OCI-LY7 (cell line): ENCODE data around the gene CEP57L1. TPM values are rescaled to one million over a fixed set of nuclear protein-coding genes. Genes with fewer than 3 reads are reported as not detected.

Experiments used
- BruUV-seq: library from RNA; stranded (reverse); fragments of 400-500 nt; replicated peaks from 2 replicates; lab custom pipeline; 2021; lab: Mats Ljungman, UMichigan
- CTCF ChIA-PET: fragments of 300-600 bp; sonication (Branson Sonifier 250); formaldehyde crosslinking; loops from one replicate; lab custom pipeline; 2022; ENCODE audit warnings: antibody characterized with exemption; ENCODE audit not compliant: unreplicated experiment; lab: Charles Lee
- POLR2A ChIA-PET: fragments of 300-600 bp; sonication (Branson Sonifier 250); formaldehyde crosslinking; loops from one replicate; lab custom pipeline; 2022; ENCODE audit warnings: antibody characterized with exemption; lab: Charles Lee
- DNase-seq: peaks from one replicate; pipeline ENCODE4 v3.0.0-alpha.2; 2015; ENCODE audit warnings: low spot score
- H2AFZ ChIP-seq: fragments of 200-600 bp; sonication (generic), shearing (Covaris generic); 2 replicates; pipeline ENCODE4 v1.6.1; 2014; ENCODE audit warnings: mild to moderate bottlenecking, antibody characterized with exemption, low read length, moderate library complexity
- H3K27ac ChIP-seq: fragments of 200-600 bp; sonication (generic); 2 replicates; pipeline ENCODE4 v1.5.1; 2014; ENCODE audit warnings: mixed run types, low read depth, mild to moderate bottlenecking, moderate library complexity, low read length, inconsistent platforms; ENCODE audit not compliant: poor library complexity, severe bottlenecking
- H3K36me3 ChIP-seq: fragments of 200-600 bp; sonication (generic); 2 replicates; pipeline ENCODE4 v1.6.1; 2014; ENCODE audit warnings: mild to moderate bottlenecking, antibody characterized with exemption, low read length, moderate library complexity, mixed read lengths; ENCODE audit not compliant: insufficient read depth
- H3K4me1 ChIP-seq: fragments of 200-600 bp; sonication (generic); 2 replicates; pipeline ENCODE4 v1.5.1; 2014; ENCODE audit warnings: mild to moderate bottlenecking, low read length; ENCODE audit not compliant: insufficient read depth, poor library complexity, severe bottlenecking
- H3K4me2 ChIP-seq: fragments of 200-600 bp; sonication (generic); 2 replicates; pipeline ENCODE4 v1.6.1; 2014; ENCODE audit warnings: mild to moderate bottlenecking, low read length
- H3K4me3 ChIP-seq: fragments of 200-600 bp; sonication (generic); 2 replicates; pipeline ENCODE4 v1.5.1; 2014; ENCODE audit warnings: mild to moderate bottlenecking, low read depth, low read length; ENCODE audit not compliant: poor library complexity, severe bottlenecking
- H3K79me2 ChIP-seq: fragments of 200-600 bp; sonication (generic); 2 replicates; pipeline ENCODE4 v1.6.1; 2016; ENCODE audit warnings: low read depth, mild to moderate bottlenecking, low read length, moderate library complexity, mixed read lengths; ENCODE audit not compliant: insufficient read depth
- H3K9me2 ChIP-seq: fragments of 200-600 bp; sonication (generic); 2 replicates; pipeline ENCODE4 v1.6.1; 2016; ENCODE audit warnings: mild to moderate bottlenecking, low read length, mixed read lengths; ENCODE audit not compliant: insufficient read depth
- H3K9me3 ChIP-seq: fragments of 200-600 bp; sonication (generic); 2 replicates; pipeline ENCODE4 v1.6.1; 2014; ENCODE audit warnings: mild to moderate bottlenecking, mixed run types, low read length, mixed read lengths
- H4K20me1 ChIP-seq: fragments of 200-600 bp; sonication (generic); 2 replicates; pipeline ENCODE4 v1.6.1; 2014; ENCODE audit warnings: mild to moderate bottlenecking, antibody characterized with exemption, low read length, moderate library complexity, mixed read lengths; ENCODE audit not compliant: insufficient read depth
- EZH2phosphoT487 ChIP-seq: fragments of 200-600 bp; sonication (generic); IDR thresholded peaks from 2 replicates; pipeline ENCODE4 v1.6.1; 2018; ENCODE audit warnings: low read depth, borderline replicate concordance, mild to moderate bottlenecking, mixed run types, antibody characterized with exemption, low read length, moderate library complexity, mixed read lengths
- intact Hi-C: fragments of 100-400 bp; cut with micrococcal nuclease; formaldehyde crosslinking; loops from one replicate; pipeline ENCODE4 v1.10.0; 2022; ENCODE audit not compliant: unreplicated experiment
- total RNA-seq, 2 experiments: library from RNA; depleted of rRNA in 1 of 2; stranded (reverse); fragments of >200 nt in 1 of 2; shearing (Covaris generic) in 1 of 2; gene quantifications; 2 replicates each; pipeline ENCODE4 v1.2.3, GENCODE V29; 2014 to 2022
- TF ChIP-seq, protein P1 (sequence below): fragments of 200-600 bp; sonication (generic); conservative IDR thresholded peaks from 2 replicates; pipeline ENCODE4 v1.5.1; 2014; ENCODE audit warnings: mild to moderate bottlenecking, antibody characterized with exemption, low read length, moderate library complexity, mixed read lengths

CEP57L1 gene
- total RNA-seq, 2 experiments from 2014 or later = 22.7 to 28.2 TPM

DNA sequence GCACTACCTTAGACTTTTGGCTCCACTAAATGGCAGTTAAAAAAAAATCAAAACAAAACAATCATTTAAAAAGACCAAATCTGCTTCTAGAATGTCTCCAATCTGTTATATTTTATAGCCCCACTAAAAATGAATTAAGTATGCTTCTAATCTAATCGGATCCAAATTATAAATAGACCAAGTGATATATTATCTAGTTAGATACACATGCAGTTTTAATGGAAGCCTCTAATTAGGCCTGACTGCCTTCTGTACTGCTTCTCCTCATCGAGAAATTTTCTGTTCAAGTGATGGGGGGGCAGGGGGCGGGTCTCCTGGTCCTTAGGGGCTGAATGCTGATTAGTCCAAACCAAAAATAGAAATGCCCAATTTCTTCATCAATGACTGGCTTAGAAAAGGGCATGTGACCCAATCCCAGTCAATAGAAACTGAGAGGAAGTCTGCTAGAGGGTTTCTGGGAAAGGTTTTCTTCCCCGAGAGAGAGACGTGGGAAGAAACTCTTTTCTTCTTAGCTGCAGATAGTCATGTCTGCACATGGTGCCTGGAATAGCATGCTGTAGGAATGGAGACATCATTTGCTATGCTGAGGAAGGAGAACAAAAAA, 7.5 kb upstream of the CEP57L1 start:
- Histone ChIP-seq H3K9me3 (no peaks in the 10 kb centered on the region), H3K27ac (peak overlapping the region; percentile 32), H3K4me3 (peak overlapping the region; percentile 46), H3K9me2 (no peaks in the 10 kb centered on the region), H3K4me1 (peaks cover 67% of the 10 kb centered on the region), H3K4me2 (peak overlapping the region; percentile 63), H4K20me1 (peaks cover 4% of the 10 kb centered on the region; the same call in 1 of the 2 replicates), H3K79me2 (peaks cover 98% of the 10 kb centered on the region), H2AFZ (peak overlapping the region; percentile 45; the same call in 1 of the 2 replicates), H3K36me3 (no peaks in the 10 kb centered on the region)
- intact Hi-C loops = no loop called here
- TF ChIP-seq, protein P1, sequence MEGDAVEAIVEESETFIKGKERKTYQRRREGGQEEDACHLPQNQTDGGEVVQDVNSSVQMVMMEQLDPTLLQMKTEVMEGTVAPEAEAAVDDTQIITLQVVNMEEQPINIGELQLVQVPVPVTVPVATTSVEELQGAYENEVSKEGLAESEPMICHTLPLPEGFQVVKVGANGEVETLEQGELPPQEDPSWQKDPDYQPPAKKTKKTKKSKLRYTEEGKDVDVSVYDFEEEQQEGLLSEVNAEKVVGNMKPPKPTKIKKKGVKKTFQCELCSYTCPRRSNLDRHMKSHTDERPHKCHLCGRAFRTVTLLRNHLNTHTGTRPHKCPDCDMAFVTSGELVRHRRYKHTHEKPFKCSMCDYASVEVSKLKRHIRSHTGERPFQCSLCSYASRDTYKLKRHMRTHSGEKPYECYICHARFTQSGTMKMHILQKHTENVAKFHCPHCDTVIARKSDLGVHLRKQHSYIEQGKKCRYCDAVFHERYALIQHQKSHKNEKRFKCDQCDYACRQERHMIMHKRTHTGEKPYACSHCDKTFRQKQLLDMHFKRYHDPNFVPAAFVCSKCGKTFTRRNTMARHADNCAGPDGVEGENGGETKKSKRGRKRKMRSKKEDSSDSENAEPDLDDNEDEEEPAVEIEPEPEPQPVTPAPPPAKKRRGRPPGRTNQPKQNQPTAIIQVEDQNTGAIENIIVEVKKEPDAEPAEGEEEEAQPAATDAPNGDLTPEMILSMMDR = no peak
- TF ChIP-seq EZH2phosphoT487 = no peak
- DNase-seq = no peak
- ChIA-PET CTCF (no interaction called here), POLR2A (interaction anchor here (0.9 to 4.3 kb wide), 4 partner anchors 7 to 13 kb away, joined by 5 to 44 read pairs (median 6); partner anchors contain the start of genes CEP57L1 and SESN1)
- no TSS peak for BruUV-seq

DNA sequence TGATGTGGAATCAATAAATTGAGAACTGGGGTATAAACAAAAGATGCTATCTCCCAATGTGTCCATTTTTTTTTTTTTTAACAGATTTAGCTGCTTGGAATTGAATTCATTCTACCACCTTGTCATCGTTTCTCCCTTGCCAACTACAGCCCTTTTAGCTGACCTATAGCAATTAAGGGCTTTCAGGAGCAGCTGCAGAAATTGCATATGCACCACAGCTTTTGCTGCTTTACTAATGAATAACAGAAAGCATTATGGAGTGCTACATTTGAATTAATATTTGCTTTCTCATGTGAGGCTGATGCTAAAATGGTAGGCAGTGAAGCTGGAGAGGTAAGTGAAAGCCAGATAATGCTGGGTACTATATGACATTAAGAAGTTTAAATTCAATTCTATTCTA, 6.3 kb upstream of the CEP57L1 start:
- TF ChIP-seq, protein P1 = no peak
- no peak for TF ChIP-seq EZH2phosphoT487
- no peaks in the 10 kb centered on the region for H3K9me2 ChIP-seq
- BruUV-seq = no TSS peak
- intact Hi-C loops = no loop called here
- peak overlapping the region; percentile 24 for H3K4me3 ChIP-seq
- DNase-seq = no peak
- H3K79me2 ChIP-seq = peaks cover 99% of the 10 kb centered on the region
- ChIA-PET POLR2A (interaction anchor here (0.6 to 1.1 kb wide), 7 partner anchors 15 to 224 kb away, joined by 3 to 4 read pairs (median 3); no protein-coding TSS in a partner anchor), CTCF (no interaction called here)
- H3K4me1 ChIP-seq = peaks cover 55% of the 10 kb centered on the region
- no peaks in the 10 kb centered on the region for H3K9me3 ChIP-seq
- H3K27ac ChIP-seq = peak overlapping the region; percentile 32
- no peaks in the 10 kb centered on the region for H3K36me3 ChIP-seq
- H2AFZ ChIP-seq = no peak overlapping the region
- H3K4me2 ChIP-seq = peak overlapping the region; percentile 63
- peaks cover 14% of the 10 kb centered on the region; the same call in 1 of the 2 replicates for H4K20me1 ChIP-seq
